SK-N-SH treated with all-trans-retinoic acid at 6 μM for 48 hours (cell line): ENCODE data around the gene SPTBN4.

Source experiments
- ATAC-seq: fragments of 200-7000 bp; cut with Tn5 transposase; 3 replicates; pipeline ENCODE4 v1.9.1; 2020; ENCODE audit warnings: mild to moderate bottlenecking, moderate library complexity
- ARNTL ChIP-seq: fragments of 450-650 bp; formaldehyde crosslinking; IDR thresholded peaks from 2 replicates; pipeline ENCODE4 v1.5.0; 2020; ENCODE audit warnings: low read depth, mild to moderate bottlenecking, moderate library complexity, borderline replicate concordance
- BACH2 ChIP-seq: fragments of 250-450 bp; sonication (Bioruptor Pico); IDR thresholded peaks from 2 replicates; pipeline ENCODE4 v1.9.0; 2021; ENCODE audit warnings: mild to moderate bottlenecking, borderline replicate concordance
- CREB5 ChIP-seq: fragments of 250-450 bp; sonication (Bioruptor Pico); IDR thresholded peaks from 2 replicates; pipeline ENCODE4 v1.5.1; 2020; ENCODE audit warnings: low read depth, mild to moderate bottlenecking, moderate library complexity
- CSDC2 ChIP-seq: fragments of 250-450 bp; sonication (Bioruptor Pico); IDR thresholded peaks from 2 replicates; pipeline ENCODE4 v1.5.0; 2020; ENCODE audit warnings: mild to moderate bottlenecking, moderate library complexity
- CSRNP3 ChIP-seq: fragments of 250-450 bp; sonication (Bioruptor Pico); IDR thresholded peaks from 2 replicates; pipeline ENCODE4 v1.5.1; 2021; ENCODE audit warnings: mild to moderate bottlenecking, moderate library complexity
- ESRRG ChIP-seq: fragments of 250-450 bp; sonication (Bioruptor Pico); IDR thresholded peaks from 2 replicates; pipeline ENCODE4 v1.6.1; 2021; ENCODE audit warnings: mild to moderate bottlenecking
- GLIS3 ChIP-seq: fragments of 250-450 bp; sonication (Bioruptor Pico); IDR thresholded peaks from 2 replicates; pipeline ENCODE4 v1.5.0; 2020; ENCODE audit warnings: mild to moderate bottlenecking, moderate library complexity
- ISL1 ChIP-seq: fragments of 250-450 bp; sonication (Bioruptor Pico); IDR thresholded peaks from 2 replicates; pipeline ENCODE4 v2.1.2; 2022; ENCODE audit warnings: mild to moderate bottlenecking, moderate library complexity
- OSR1 ChIP-seq: fragments of 250-450 bp; sonication (Bioruptor Pico); IDR thresholded peaks from 2 replicates; pipeline ENCODE4 v1.8.0; 2022; ENCODE audit warnings: moderate library complexity, mild to moderate bottlenecking, inconsistent platforms
- PATZ1 ChIP-seq: fragments of 250-450 bp; sonication (Bioruptor Pico); IDR thresholded peaks from 2 replicates; pipeline ENCODE4 v1.8.0; 2020; ENCODE audit warnings: mild to moderate bottlenecking, moderate library complexity, borderline replicate concordance
- SNAI2 ChIP-seq: fragments of 250-450 bp; sonication (Bioruptor Pico); IDR thresholded peaks from 2 replicates; pipeline ENCODE4 v1.5.0; 2020; ENCODE audit warnings: mild to moderate bottlenecking, moderate library complexity
- TCF4 ChIP-seq: fragments of 250-450 bp; sonication (Bioruptor Pico); IDR thresholded peaks from 2 replicates; pipeline ENCODE4 v1.8.0; 2021; ENCODE audit warnings: mild to moderate bottlenecking, moderate library complexity, borderline replicate concordance
- TOX ChIP-seq: fragments of 250-450 bp; sonication (Bioruptor Pico); IDR thresholded peaks from 2 replicates; pipeline ENCODE4 v1.8.0; 2021; ENCODE audit warnings: mild to moderate bottlenecking, moderate library complexity, borderline replicate concordance
- ZFP3 ChIP-seq: fragments of 250-450 bp; sonication (Bioruptor Pico); IDR thresholded peaks from 2 replicates; pipeline ENCODE4 v1.5.0; 2020; ENCODE audit warnings: mild to moderate bottlenecking, moderate library complexity
- ZNF565 ChIP-seq: fragments of 450-650 bp; formaldehyde crosslinking; conservative IDR thresholded peaks from 2 replicates; pipeline ENCODE4 v1.5.0; 2020; ENCODE audit warnings: low read depth, mild to moderate bottlenecking, moderate library complexity
- ZNF70 ChIP-seq: fragments of 450-650 bp; formaldehyde crosslinking; IDR thresholded peaks from 2 replicates; pipeline ENCODE4 v1.5.0; 2020; ENCODE audit warnings: mild to moderate bottlenecking, moderate library complexity

Gene SPTBN4

GRCh38 chr19:40585241-40585981 is 118.6 kb downstream of the SPTBN4 start (continued):
- TF ChIP-seq TOX (no peak), CSDC2 (no peak), CSRNP3 (CRISPR knock-in tag) (no peak)
- TF ChIP-seq, all 23 proteins: peak for 0

- TF ChIP-seq TOX (no peak), ESRRG (CRISPR knock-in tag) (no peak), ZFP3 (CRISPR knock-in tag) (no peak), TCF4 (CRISPR knock-in tag) (no peak), BACH2 (no peak), OSR1 (CRISPR knock-in tag) (no peak)
- no peak for ATAC-seq
Measured at GRCh38 chr19:40585982-40586422, 119.2 kb downstream of the SPTBN4 start.

- no peak for ATAC-seq
- TF ChIP-seq SNAI2 = no peak
- no peak for TF ChIP-seq CSDC2
- no peak for TF ChIP-seq PATZ1
- TF ChIP-seq TCF4 (CRISPR knock-in tag) = no peak
- TF ChIP-seq ZNF565 (CRISPR knock-in tag) = no peak
- no peak for TF ChIP-seq ISL1 (CRISPR knock-in tag)
Measured at GRCh38 chr19:40586611-40587010, 119.8 kb downstream of the SPTBN4 start.

GRCh38 chr19:40588110-40588854 is 121.5 kb downstream of the SPTBN4 start:
- peak; percentile 46 for ATAC-seq
- TF ChIP-seq ZNF70 (CRISPR knock-in tag) (no peak), GLIS3 (CRISPR knock-in tag) (no peak), BACH2 (no peak), ESRRG (CRISPR knock-in tag) (no peak), CSRNP3 (CRISPR knock-in tag) (no peak), OSR1 (CRISPR knock-in tag) (no peak)

GRCh38 chr19:40588926-40589569 is 122.2 kb downstream of the SPTBN4 start:
- ATAC-seq = no peak
- TF ChIP-seq GLIS3 (CRISPR knock-in tag) = no peak
- TF ChIP-seq ARNTL (CRISPR knock-in tag) = no peak
- TF ChIP-seq TCF4 (CRISPR knock-in tag) = no peak
- no peak for TF ChIP-seq CREB5 (CRISPR knock-in tag)
- TF ChIP-seq CSRNP3 (CRISPR knock-in tag) = no peak
- TF ChIP-seq OSR1 (CRISPR knock-in tag) = no peak
